Measurements from ENCODE around the gene VSX2. TPM values are rescaled to one million over a fixed set of nuclear protein-coding genes. Genes with fewer than 3 reads are reported as not detected.

The VSX2 gene
- polyA plus RNA-seq, 2 donors: not detected

- Histone ChIP-seq H3K36me3 (ENCODE audit: control insufficient read depth in 2 of 2, insufficient read depth in 2 of 2, low read length in 1 of 2) (no peaks in the 10 kb centered on the region), H3K4me1 (ENCODE audit: control insufficient read depth in 2 of 2, insufficient read depth in 2 of 2, low read length in 1 of 2) (peaks cover 0 to 2% of the 10 kb centered on the region in 2 donors), H3K27ac (ENCODE audit: low read depth in 2 of 2, low read length in 1 of 2) (no peak overlapping the region), H3K4me3 (ENCODE audit: low read depth in 1 of 2, low read length in 2 of 2) (no peak overlapping the region), H3K27me3 (ENCODE audit: control insufficient read depth in 1 of 2, insufficient read depth in 2 of 2, low read length in 2 of 2) (no peaks in the 10 kb centered on the region), H3K9me3 (ENCODE audit: control insufficient read depth in 2 of 2, insufficient read depth in 1 of 2, low read depth in 1 of 2, low read length in 1 of 2) (no peaks in the 10 kb centered on the region)
- 76% methylated on average over 2 of the region's 2 CpGs for WGBS, 2 donors
Observed at GRCh38 chr14:74312161-74312560, 72.9 kb downstream of the VSX2 start.

Other genes starting within 250 kb of the VSX2 start
- 1 to 10 TPM; 8.1 to 8.3 TPM for gene ENTPD5, start 220.2 kb upstream of the VSX2 start, polyA plus RNA-seq
- 1 to 10 TPM; 2.4 TPM for gene BBOF1, start 220.1 kb upstream of the VSX2 start, polyA plus RNA-seq
- 1 to 10 TPM; 7.2 TPM for gene ALDH6A1, start 155.0 kb upstream of the VSX2 start, polyA plus RNA-seq
- gene LIN52, start 154.5 kb upstream of the VSX2 start, polyA plus RNA-seq: 1 to 10 TPM; 2.8 to 3.0 TPM
- 10 to 100 TPM; 19.2 to 38.4 TPM for gene ABCD4, start 63.5 kb downstream of the VSX2 start, polyA plus RNA-seq
- not detected for gene VRTN, start 109.0 kb downstream of the VSX2 start, polyA plus RNA-seq
- under 1 TPM; 0.02 to 0.04 TPM for gene SYNDIG1L, start 186.8 kb downstream of the VSX2 start, polyA plus RNA-seq

Measured in esophagus (tissue), 2 donors.